HCT116 (cell line): ENCODE data around the gene IRAG1. TPM values are rescaled to one million over a fixed set of nuclear protein-coding genes. Genes with fewer than 3 reads are reported as not detected.

Source experiments
- ATAC-seq: fragments of 200-7000 bp; cut with Tn5 transposase; 2 replicates; pipeline ENCODE4 v1.9.1; 2020; ENCODE audit warnings: mild to moderate bottlenecking, moderate library complexity
- BruUV-seq: library from RNA; stranded (reverse); fragments of 400-500 nt; replicated peaks from 2 replicates; lab custom pipeline; 2021; lab: Mats Ljungman, UMichigan
- CTCF ChIA-PET: fragments of 300-600 bp; sonication (Branson Sonifier 250); formaldehyde crosslinking; loops from one replicate; lab custom pipeline; 2021; ENCODE audit warnings: antibody characterized with exemption; lab: Charles Lee
- POLR2A ChIA-PET: fragments of 300-600, 350-600 bp; sonication (Branson Sonifier 250); formaldehyde crosslinking; loops from one replicate; lab custom pipeline; 2021; ENCODE audit warnings: antibody characterized with exemption; lab: Charles Lee
- RAD21 ChIA-PET, 2 experiments: fragments of 300-600 bp; sonication (Branson Sonifier 250); formaldehyde crosslinking; loops; one replicate each; lab custom pipeline; 2023; ENCODE audit warnings: low total read pairs in 2 of 2; ENCODE audit not compliant: uncharacterized antibody in 2 of 2, unreplicated experiment in 2 of 2, low non-redundant PET in 1 of 2; lab: Charles Lee
- DNase-seq: peaks from one replicate; pipeline ENCODE4 v3.0.0-alpha.2; 2010; ENCODE audit warnings: low read depth, low spot score
- H2AFZ ChIP-seq: fragments of 200-600 bp; shearing (Covaris generic), sonication (generic); 2 replicates; pipeline ENCODE4 v1.6.1; 2017; ENCODE audit warnings: low read depth, mixed run types, mixed read lengths, antibody characterized with exemption, low read length; ENCODE audit not compliant: poor library complexity, severe bottlenecking
- H3K27ac ChIP-seq: 2 replicates; pipeline ENCODE4 v1.5.1; 2012; ENCODE audit warnings: low read depth, low read length
- H3K27me3 ChIP-seq: fragments of 200-600 bp; sonication (generic); 2 replicates; pipeline ENCODE4 v1.6.1; 2016; ENCODE audit warnings: mixed run types, low read length, mixed read lengths; ENCODE audit not compliant: insufficient read depth
- H3K36me3 ChIP-seq, 2 experiments: fragments of 200-500 bp in 1 of 2; fragments of 200-600 bp in 1 of 2; sonication (Bioruptor generic) in 1 of 2; sonication (generic) in 1 of 2; 2 replicates each; pipeline versions ENCODE4 v1.5.1 to v1.6.1; 2014 to 2016; ENCODE audit warnings: low read length in 2 of 2, inconsistent platforms in 1 of 2, mixed read lengths in 1 of 2, mixed run types in 1 of 2; ENCODE audit not compliant: insufficient read depth in 2 of 2, control insufficient read depth in 1 of 2
- H3K4me1 ChIP-seq, 2 experiments: fragments of 200-600 bp in 1 of 2; sonication (generic) in 1 of 2; 2 replicates each; pipeline versions ENCODE4 v1.5.1 to v1.6.1; 2012 to 2017; ENCODE audit warnings: low read length in 2 of 2, inconsistent platforms in 1 of 2, mild to moderate bottlenecking in 1 of 2, mixed read lengths in 1 of 2, mixed run types in 1 of 2, moderate library complexity in 1 of 2; ENCODE audit not compliant: insufficient read depth in 2 of 2, control insufficient read depth in 1 of 2
- H3K4me2 ChIP-seq: fragments of 200-600 bp; sonication (generic); 2 replicates; pipeline ENCODE4 v1.6.1; 2017; ENCODE audit warnings: mixed run types, low read length, mixed read lengths
- H3K4me3 ChIP-seq, 2 experiments: fragments of 200-600 bp in 1 of 2; sonication (generic) in 1 of 2; replicated peaks in 1 of 2; 2 replicates each; pipeline ENCODE4 v1.5.1; 2011 to 2016; ENCODE audit warnings: low read length in 2 of 2, control low read depth in 1 of 2, low read depth in 1 of 2, mild to moderate bottlenecking in 1 of 2, mixed read lengths in 1 of 2, mixed run types in 1 of 2
- H3K79me2 ChIP-seq: fragments of 200-600 bp; sonication (generic); 2 replicates; pipeline ENCODE4 v1.6.1; 2017; ENCODE audit warnings: mild to moderate bottlenecking, mixed run types, low read length, moderate library complexity, mixed read lengths; ENCODE audit not compliant: insufficient read depth
- H3K9ac ChIP-seq: fragments of 200-600 bp; sonication (generic); 2 replicates; pipeline ENCODE4 v1.6.1; 2016; ENCODE audit warnings: low read length, mixed read lengths
- H3K9me2 ChIP-seq: fragments of 200-600 bp; sonication (generic), shearing (Covaris generic); 2 replicates; pipeline ENCODE4 v1.6.1; 2017; ENCODE audit warnings: mixed run types, mild to moderate bottlenecking, moderate library complexity; ENCODE audit not compliant: insufficient read depth
- H3K9me3 ChIP-seq, 2 experiments: fragments of 200-500 bp in 1 of 2; fragments of 200-600 bp in 1 of 2; sonication (Bioruptor generic) in 1 of 2; sonication (generic) in 1 of 2; 2 replicates each; pipeline ENCODE4 v1.6.1; 2014 to 2017; ENCODE audit warnings: low read length in 2 of 2, mixed read lengths in 2 of 2, inconsistent platforms in 1 of 2, low read depth in 1 of 2, mild to moderate bottlenecking in 1 of 2, mixed run types in 1 of 2, moderate library complexity in 1 of 2; ENCODE audit not compliant: control insufficient read depth in 1 of 2, insufficient read depth in 1 of 2
- H4K20me1 ChIP-seq: fragments of 200-600 bp; sonication (generic), shearing (Covaris generic); 2 replicates; pipeline ENCODE4 v1.6.1; 2017; ENCODE audit warnings: mixed run types, mild to moderate bottlenecking, moderate library complexity; ENCODE audit not compliant: insufficient read depth
- CBX3 ChIP-seq: IDR thresholded peaks from 2 replicates; pipeline ENCODE4 v1.6.1; 2012; ENCODE audit warnings: low read depth
- EGR1 ChIP-seq: IDR thresholded peaks from 2 replicates; pipeline ENCODE4 v1.6.1; 2012; ENCODE audit warnings: low read depth
- EZH2 ChIP-seq: fragments of 200-600 bp; sonication (generic); IDR thresholded peaks from 2 replicates; pipeline ENCODE4 v1.6.1; 2017; ENCODE audit warnings: antibody characterized with exemption, mixed run types
- EZH2phosphoT487 ChIP-seq: fragments of 200-600 bp; IDR thresholded peaks from 2 replicates; pipeline ENCODE4 v1.6.1; 2018; ENCODE audit warnings: antibody characterized with exemption, borderline replicate concordance
- JUND ChIP-seq: IDR thresholded peaks from 2 replicates; pipeline ENCODE4 v1.6.1; 2012
- POLR2A ChIP-seq: IDR thresholded peaks from 2 replicates; pipeline ENCODE4 v1.7.0; 2011; ENCODE audit warnings: borderline replicate concordance; ENCODE audit not compliant: insufficient read depth, insufficient read length; ENCODE audit errors: extremely low read depth
- POLR2AphosphoS5 ChIP-seq: IDR thresholded peaks from 2 replicates; pipeline ENCODE4 v1.6.1; 2011; ENCODE audit warnings: mild to moderate bottlenecking, low read depth, low read length, moderate library complexity
- RAD21 ChIP-seq: IDR thresholded peaks from 2 replicates; pipeline ENCODE4 v1.6.1; 2012; ENCODE audit warnings: low read depth, mild to moderate bottlenecking
- SRF ChIP-seq: IDR thresholded peaks from 2 replicates; pipeline ENCODE4 v1.6.1; 2012; ENCODE audit warnings: low read depth
- TCF7L2 ChIP-seq: IDR thresholded peaks from 2 replicates; pipeline ENCODE4 v1.7.0; 2011; ENCODE audit warnings: borderline replicate concordance, inconsistent platforms; ENCODE audit not compliant: insufficient read depth, insufficient read length; ENCODE audit errors: extremely low read depth
- YY1 ChIP-seq: IDR thresholded peaks from 2 replicates; pipeline ENCODE4 v1.6.1; 2011; ENCODE audit warnings: low read length, low read depth, moderate library complexity, mild to moderate bottlenecking; ENCODE audit not compliant: insufficient replicate concordance; ENCODE audit errors: extremely low read depth
- ZNF274 ChIP-seq: fragments of 200-500 bp; sonication (Bioruptor generic); IDR thresholded peaks from 2 replicates; pipeline ENCODE4 v1.6.1; 2014; ENCODE audit warnings: mild to moderate bottlenecking, low read depth, low read length, inconsistent platforms
- intact Hi-C: fragments of 100-400 bp; cut with micrococcal nuclease; formaldehyde crosslinking; loops from 2 replicates; pipeline ENCODE4 v1.10.0; 2022
- total RNA-seq: library from RNA; stranded (reverse); gene quantifications from one replicate; pipeline ENCODE4 v1.2.1, GENCODE V29; 2021; ENCODE audit not compliant: unreplicated experiment
- TF ChIP-seq, protein P1 (sequence below): IDR thresholded peaks from 2 replicates; pipeline ENCODE4 v1.6.1; 2012; ENCODE audit warnings: low read depth
- TF ChIP-seq, protein P2 (sequence below): IDR thresholded peaks from 2 replicates; pipeline ENCODE4 v1.6.1; 2012
- TF ChIP-seq, protein P3 (sequence below): IDR thresholded peaks from 2 replicates; pipeline ENCODE4 v1.6.1; 2011; ENCODE audit warnings: mild to moderate bottlenecking, low read length, moderate library complexity; ENCODE audit not compliant: insufficient replicate concordance; ENCODE audit errors: extremely low read depth

IRAG1 gene
- total RNA-seq, 1 experiment from 2014 or later = 3.7 TPM

DNA sequence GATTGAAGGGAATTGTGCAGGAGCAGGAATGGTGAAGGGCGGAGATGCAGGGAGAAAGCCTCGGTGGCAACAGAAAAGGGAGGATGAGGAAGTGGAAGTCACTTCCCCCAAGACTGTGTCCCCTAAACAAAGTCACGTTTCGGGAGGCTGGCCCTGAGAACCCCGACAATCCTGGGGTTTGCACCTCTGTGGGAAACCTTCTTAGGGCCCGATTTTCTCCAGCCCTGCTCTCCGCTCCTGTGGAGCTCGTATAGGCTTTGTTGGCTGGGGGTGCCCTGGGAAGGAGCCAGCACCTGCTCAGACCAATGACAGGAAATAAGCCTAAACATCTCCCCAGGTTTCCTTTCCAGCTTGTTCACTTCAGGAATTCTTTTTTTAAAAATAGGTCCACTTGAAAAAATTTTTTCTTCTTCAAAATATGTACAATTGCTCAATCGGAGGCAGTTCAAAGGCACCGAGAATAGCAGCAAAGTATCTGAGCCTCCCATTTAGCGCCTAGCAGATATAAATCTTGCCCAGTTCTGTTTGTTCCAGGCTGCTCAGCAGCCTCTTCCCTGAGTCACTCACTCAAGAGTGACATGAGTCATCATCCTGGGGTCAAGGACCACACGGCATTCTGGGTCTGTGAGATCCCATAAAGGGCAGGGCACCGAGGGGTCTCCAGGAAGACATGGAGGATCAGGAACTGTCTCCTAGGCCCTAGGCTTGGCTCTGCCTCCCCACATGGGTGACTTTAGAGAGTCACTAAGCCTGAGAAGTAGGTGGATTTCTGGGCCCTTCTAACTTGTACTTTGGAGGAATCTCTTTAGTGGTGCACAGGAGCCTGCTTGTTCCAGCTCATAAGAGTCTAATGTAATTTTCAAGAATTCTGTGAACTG lies 34.0 kb downstream of the IRAG1 start:
- H3K27me3 ChIP-seq = no peaks in the 10 kb centered on the region
- RAD21 ChIA-PET = interaction anchor here in 1 of 2 experiments (1.2 kb wide), 1 partner anchor 75 kb away, joined by 3 read pairs; no protein-coding TSS in a partner anchor
- intact Hi-C loops = loop anchor here (1.0 to 2.0 kb wide), 2 partner anchors 76 to 253 kb away; no protein-coding TSS in a partner anchor
- TSS peak; percentile 75 for BruUV-seq
- no peaks in the 10 kb centered on the region for H3K9me2 ChIP-seq
- CTCF ChIA-PET = interaction anchor here (1.1 to 1.2 kb wide), 2 partner anchors 19 to 76 kb away, joined by 3 to 4 read pairs; no protein-coding TSS in a partner anchor
- 0 out of 4 replicates have a peak overlapping the region, but pooled peaks of 1 of the 2 experiments have one; percentile 1 for H3K4me3 ChIP-seq
- DNase-seq = peak; percentile 96
- H3K79me2 ChIP-seq = no peaks in the 10 kb centered on the region
- no peaks in the 10 kb centered on the region for H3K9me3 ChIP-seq
- H3K27ac ChIP-seq = peak overlapping the region; percentile 100
- H2AFZ ChIP-seq = no peak overlapping the region
- no peaks in the 10 kb centered on the region for H4K20me1 ChIP-seq
- peaks cover 68 to 99% of the 10 kb centered on the region in 2 experiments for H3K4me1 ChIP-seq
- peak overlapping the region; percentile 61 for H3K4me2 ChIP-seq
- peak; percentile 72 for ATAC-seq
- H3K9ac ChIP-seq = peak overlapping the region; percentile 66
- no peaks in the 10 kb centered on the region for H3K36me3 ChIP-seq
- POLR2A ChIA-PET = interaction anchor here (0.7 to 1.9 kb wide), 5 partner anchors 9 to 253 kb away, joined by 3 to 9 read pairs (median 5); no protein-coding TSS in a partner anchor
- TF ChIP-seq EGR1 = no peak
- peak; percentile 100 for TF ChIP-seq TCF7L2
- TF ChIP-seq, protein P1, sequence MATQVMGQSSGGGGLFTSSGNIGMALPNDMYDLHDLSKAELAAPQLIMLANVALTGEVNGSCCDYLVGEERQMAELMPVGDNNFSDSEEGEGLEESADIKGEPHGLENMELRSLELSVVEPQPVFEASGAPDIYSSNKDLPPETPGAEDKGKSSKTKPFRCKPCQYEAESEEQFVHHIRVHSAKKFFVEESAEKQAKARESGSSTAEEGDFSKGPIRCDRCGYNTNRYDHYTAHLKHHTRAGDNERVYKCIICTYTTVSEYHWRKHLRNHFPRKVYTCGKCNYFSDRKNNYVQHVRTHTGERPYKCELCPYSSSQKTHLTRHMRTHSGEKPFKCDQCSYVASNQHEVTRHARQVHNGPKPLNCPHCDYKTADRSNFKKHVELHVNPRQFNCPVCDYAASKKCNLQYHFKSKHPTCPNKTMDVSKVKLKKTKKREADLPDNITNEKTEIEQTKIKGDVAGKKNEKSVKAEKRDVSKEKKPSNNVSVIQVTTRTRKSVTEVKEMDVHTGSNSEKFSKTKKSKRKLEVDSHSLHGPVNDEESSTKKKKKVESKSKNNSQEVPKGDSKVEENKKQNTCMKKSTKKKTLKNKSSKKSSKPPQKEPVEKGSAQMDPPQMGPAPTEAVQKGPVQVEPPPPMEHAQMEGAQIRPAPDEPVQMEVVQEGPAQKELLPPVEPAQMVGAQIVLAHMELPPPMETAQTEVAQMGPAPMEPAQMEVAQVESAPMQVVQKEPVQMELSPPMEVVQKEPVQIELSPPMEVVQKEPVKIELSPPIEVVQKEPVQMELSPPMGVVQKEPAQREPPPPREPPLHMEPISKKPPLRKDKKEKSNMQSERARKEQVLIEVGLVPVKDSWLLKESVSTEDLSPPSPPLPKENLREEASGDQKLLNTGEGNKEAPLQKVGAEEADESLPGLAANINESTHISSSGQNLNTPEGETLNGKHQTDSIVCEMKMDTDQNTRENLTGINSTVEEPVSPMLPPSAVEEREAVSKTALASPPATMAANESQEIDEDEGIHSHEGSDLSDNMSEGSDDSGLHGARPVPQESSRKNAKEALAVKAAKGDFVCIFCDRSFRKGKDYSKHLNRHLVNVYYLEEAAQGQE = no peak
- TF ChIP-seq EZH2 = no peak
- no peak for TF ChIP-seq JUND
- TF ChIP-seq CBX3 = no peak
- no peak for TF ChIP-seq RAD21
- TF ChIP-seq, protein P2, sequence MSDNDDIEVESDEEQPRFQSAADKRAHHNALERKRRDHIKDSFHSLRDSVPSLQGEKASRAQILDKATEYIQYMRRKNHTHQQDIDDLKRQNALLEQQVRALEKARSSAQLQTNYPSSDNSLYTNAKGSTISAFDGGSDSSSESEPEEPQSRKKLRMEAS = no peak
- TF ChIP-seq, protein P3, sequence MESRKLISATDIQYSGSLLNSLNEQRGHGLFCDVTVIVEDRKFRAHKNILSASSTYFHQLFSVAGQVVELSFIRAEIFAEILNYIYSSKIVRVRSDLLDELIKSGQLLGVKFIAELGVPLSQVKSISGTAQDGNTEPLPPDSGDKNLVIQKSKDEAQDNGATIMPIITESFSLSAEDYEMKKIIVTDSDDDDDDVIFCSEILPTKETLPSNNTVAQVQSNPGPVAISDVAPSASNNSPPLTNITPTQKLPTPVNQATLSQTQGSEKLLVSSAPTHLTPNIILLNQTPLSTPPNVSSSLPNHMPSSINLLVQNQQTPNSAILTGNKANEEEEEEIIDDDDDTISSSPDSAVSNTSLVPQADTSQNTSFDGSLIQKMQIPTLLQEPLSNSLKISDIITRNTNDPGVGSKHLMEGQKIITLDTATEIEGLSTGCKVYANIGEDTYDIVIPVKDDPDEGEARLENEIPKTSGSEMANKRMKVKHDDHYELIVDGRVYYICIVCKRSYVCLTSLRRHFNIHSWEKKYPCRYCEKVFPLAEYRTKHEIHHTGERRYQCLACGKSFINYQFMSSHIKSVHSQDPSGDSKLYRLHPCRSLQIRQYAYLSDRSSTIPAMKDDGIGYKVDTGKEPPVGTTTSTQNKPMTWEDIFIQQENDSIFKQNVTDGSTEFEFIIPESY = peak; percentile 63
- peak; percentile 35 for TF ChIP-seq YY1
- TF ChIP-seq POLR2AphosphoS5 = peak; percentile 69
- no peak for TF ChIP-seq EZH2phosphoT487
- TF ChIP-seq ZNF274 = no peak
- no peak for TF ChIP-seq SRF
- TF ChIP-seq POLR2A = peak; percentile 55
